Body of pancreas (tissue), 4 donors: ENCODE data around the gene BARX1. TPM values are rescaled to one million over a fixed set of nuclear protein-coding genes. Genes with fewer than 3 reads are reported as not detected.

Experiments
- ATAC-seq: fragments of 150-250 bp; one replicate; pipeline ENCODE4 v1.9.1; 2016
- DNase-seq, 4 donors: peaks; one replicate each; pipeline ENCODE4 v3.0.0-alpha.2; 2019
- H3K27ac ChIP-seq, 4 donors: fragments of 200-600 bp; sonication (generic); 1 replicate in 3 of 4; 2 replicates in 1 of 4; pipeline versions ENCODE4 v1.5.1 to v1.6.1; 2016 to 2019; ENCODE audit warnings: mild to moderate bottlenecking in 1 of 4, mixed read lengths in 1 of 4, moderate library complexity in 1 of 4
- H3K27me3 ChIP-seq, 2 donors: fragments of 200-600 bp; sonication (generic); one replicate each; pipeline ENCODE4 v1.6.0; 2016; ENCODE audit warnings: mild to moderate bottlenecking in 1 of 2
- H3K36me3 ChIP-seq, 2 donors: fragments of 200-600 bp; sonication (generic); replicated peaks in 1 of 2; 2 replicates each; pipeline ENCODE4 v1.5.1; 2016; ENCODE audit warnings: low read depth in 2 of 2; ENCODE audit not compliant: insufficient read depth in 1 of 2
- H3K4me1 ChIP-seq: fragments of 200-600 bp; sonication (generic); one replicate; pipeline ENCODE4 v1.6.0; 2016
- H3K4me3 ChIP-seq, 2 donors: fragments of 200-600 bp; sonication (generic); 1 replicate in 1 of 2; 2 replicates in 1 of 2; pipeline ENCODE4 v1.5.1; 2016 to 2019
- H3K9me3 ChIP-seq, 3 donors: fragments of 200-600 bp; sonication (generic); 1 replicate in 2 of 3; 2 replicates in 1 of 3; pipeline ENCODE4 v1.5.1; 2016
- CTCF ChIP-seq, 7 experiments: fragments of 450-650 bp in 4 of 7; fragments of 200-600 bp in 3 of 7; sonication (generic) in 3 of 7; IDR thresholded peaks; one replicate each; pipeline ENCODE4 v1.5.1; 2016 to 2019; ENCODE audit warnings: antibody characterized with exemption in 7 of 7
- POLR2A ChIP-seq, 3 donors: fragments of 450-650 bp; IDR thresholded peaks; one replicate each; pipeline ENCODE4 v1.6.1; 2016; ENCODE audit warnings: antibody characterized with exemption in 3 of 3, mild to moderate bottlenecking in 2 of 3
- WGBS, 2 donors: methylation state at CpG; one replicate each; pipeline ENCODE4 v1.1.5; 2017; 5-methylcytosine and 5-hydroxymethylcytosine counted together
- intact Hi-C: fragments of 100-400 bp; cut with DNase I; formaldehyde crosslinking; loops from one replicate; pipeline ENCODE4 v1.15.1; 2023
- total RNA-seq, 2 donors: library from RNA; depleted of rRNA; stranded (reverse); fragments of >200 nt; gene quantifications; one replicate each; pipeline ENCODE4 v1.1.0, GENCODE V29; 2016

BARX1 gene, protein sequence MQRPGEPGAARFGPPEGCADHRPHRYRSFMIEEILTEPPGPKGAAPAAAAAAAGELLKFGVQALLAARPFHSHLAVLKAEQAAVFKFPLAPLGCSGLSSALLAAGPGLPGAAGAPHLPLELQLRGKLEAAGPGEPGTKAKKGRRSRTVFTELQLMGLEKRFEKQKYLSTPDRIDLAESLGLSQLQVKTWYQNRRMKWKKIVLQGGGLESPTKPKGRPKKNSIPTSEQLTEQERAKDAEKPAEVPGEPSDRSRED
- 1 to 10 TPM in 1 of 2 donors, under 1 TPM in 1; 0.26 to 5.6 TPM for total RNA-seq

DNA sequence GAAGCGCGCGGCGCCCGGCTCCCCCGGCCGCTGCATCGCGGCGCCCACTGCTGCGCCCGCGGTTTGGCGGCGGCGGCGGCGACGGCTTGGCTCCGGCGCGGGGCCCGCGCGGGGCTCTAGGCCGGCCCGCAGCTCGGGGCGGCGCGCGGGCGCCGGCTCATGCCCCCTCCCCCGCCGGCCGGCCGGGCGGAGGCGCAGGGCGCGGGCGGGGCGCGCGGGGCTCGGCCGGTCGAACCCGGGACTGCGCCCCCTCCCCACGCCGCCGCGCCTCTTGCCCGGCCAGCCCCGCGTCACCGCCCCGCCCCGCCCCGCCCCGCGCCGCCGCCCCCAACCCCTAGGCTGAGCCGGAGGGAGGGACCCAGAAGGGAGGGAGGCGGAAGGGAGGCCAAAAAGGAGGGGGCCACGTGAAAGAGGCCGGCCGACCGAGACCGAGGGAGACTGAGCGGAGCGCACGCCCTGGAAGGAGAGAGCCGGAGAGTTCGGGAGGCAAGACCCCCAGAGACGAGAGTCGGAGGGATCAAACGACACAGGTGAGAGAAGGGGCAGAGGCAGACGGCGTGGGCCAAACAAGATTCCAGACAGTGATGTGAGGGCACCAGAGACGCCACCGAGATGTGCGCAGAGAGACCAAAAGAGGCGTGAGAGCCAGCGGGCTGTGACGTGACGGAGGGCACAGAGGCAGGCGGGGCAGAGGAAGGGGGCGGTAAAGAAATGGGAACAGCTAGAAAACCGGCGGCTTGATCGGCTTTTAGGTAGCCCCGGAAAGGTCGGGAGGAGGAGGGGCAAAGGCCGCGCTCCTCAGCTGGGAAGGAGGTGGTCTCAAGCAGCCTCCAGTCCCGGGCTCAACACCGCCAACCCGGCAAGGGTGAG, at the start of gene BARX1:
Gene BARX1, minus strand, starts transcription at position 245 of the 870 bp plus-strand sequence. Its CDS starts 209 bp downstream, at position 36.
- TF ChIP-seq CTCF (IDR thresholded peaks at IDR 0.05), result no peak
- TF ChIP-seq POLR2A (IDR thresholded peaks at IDR 0.05), result no peak
- Histone ChIP-seq H3K36me3 (no peaks in the 10 kb centered on the region), H3K9me3 (no peaks in the 10 kb centered on the region), H3K27ac (no peak within 1 kb of the TSS), H3K27me3 (peaks cover 3 to 75% of the 10 kb centered on the region in 2 donors), H3K4me1 (peaks cover 61% of the 10 kb centered on the region), H3K4me3 (no peak within 1 kb of the TSS)
- intact Hi-C loops, result loop anchor here (5.0 kb wide), 1 partner anchor 273 kb away; no protein-coding TSS in a partner anchor
- DNase-seq, result no peak
- 1 to 7% methylated on average over 32 to 97 of the region's 102 CpGs for WGBS, 2 donors
- no peak for ATAC-seq

DNA sequence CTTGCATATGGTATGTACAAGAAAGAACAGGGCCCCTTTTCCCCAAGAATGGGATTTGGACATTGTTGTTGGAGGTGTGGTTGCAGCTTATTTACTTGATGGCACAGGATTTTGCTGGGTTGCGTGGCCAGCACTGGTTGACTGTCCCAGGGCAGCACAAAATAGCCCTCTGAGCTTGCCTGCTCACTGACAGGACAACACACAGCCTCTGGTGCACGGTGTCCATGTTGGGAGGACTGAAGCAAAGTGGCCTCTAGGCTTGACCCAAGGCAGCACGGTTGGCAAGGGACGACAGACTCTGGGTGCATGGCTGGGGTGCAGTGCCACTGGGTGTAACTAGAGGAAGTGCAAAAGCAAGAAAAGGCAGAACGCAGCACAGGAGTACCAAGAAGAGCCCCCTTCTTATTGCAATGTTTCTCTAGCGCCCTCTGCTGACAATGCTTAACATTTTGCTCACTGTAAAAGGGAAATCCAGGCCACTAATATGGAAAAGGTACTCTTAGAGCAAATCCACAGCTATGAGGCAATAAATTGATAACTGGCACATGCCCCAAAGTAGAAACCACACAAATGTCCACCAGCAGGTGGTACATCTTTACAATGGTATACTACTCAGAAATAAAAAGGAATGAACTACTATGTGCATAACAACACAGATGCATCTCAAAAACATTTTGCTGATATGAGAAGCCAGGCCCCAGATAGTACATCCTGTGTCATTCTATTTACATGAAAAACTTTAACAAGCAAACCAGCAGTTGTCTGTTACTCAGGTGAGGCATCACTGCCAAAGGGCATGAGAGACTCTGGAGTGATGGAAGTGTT, 47.4 kb upstream of the BARX1 start:
- WGBS, 2 donors, result 28 to 36% methylated on average over 6 of the region's 6 CpGs
- DNase-seq, result peak; percentile 20 to 56 (median 34)

DNA sequence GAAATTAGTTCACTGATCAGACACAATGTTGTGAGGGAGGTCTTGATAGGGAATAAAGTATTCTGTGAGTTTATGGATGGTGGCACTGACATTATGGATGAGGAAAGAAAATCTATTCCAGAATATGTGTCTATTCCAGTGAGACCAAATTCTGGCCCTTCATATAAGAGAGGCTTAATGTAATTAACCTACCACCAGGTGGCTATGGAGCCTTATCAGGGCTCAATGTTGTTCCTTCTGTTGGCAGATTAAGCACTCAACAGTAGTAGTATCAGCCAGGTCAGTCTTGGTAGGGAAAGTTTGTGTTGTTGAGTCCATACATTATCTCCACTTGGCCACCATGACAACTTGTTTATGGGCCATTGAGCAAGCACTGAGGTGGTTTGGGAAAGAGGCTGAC, 41.7 kb upstream of the BARX1 start:
- H3K4me3 ChIP-seq, result no peak overlapping the region
- no peaks in the 10 kb centered on the region for H3K9me3 ChIP-seq
- peaks cover 7% of the 10 kb centered on the region for H3K4me1 ChIP-seq
- TF ChIP-seq POLR2A (IDR thresholded peaks at IDR 0.05), result no peak
- no peak for TF ChIP-seq CTCF (IDR thresholded peaks at IDR 0.05)
- no peak for DNase-seq
- no peaks in the 10 kb centered on the region for H3K27me3 ChIP-seq
- no peak overlapping the region for H3K27ac ChIP-seq
- no peak for ATAC-seq
- H3K36me3 ChIP-seq, result no peaks in the 10 kb centered on the region
- intact Hi-C loops, result no loop called here

More for the DNA sequence above, 47.4 kb upstream of the BARX1 start:
- no peaks in the 10 kb centered on the region for H3K27me3 ChIP-seq
- no peaks in the 10 kb centered on the region for H3K36me3 ChIP-seq
- H3K4me1 ChIP-seq, result no peaks in the 10 kb centered on the region
- TF ChIP-seq POLR2A (IDR thresholded peaks at IDR 0.05), result no peak
- TF ChIP-seq CTCF (IDR thresholded peaks at IDR 0.05), result peak; percentile 42 to 65 (median 45)
- no peaks in the 10 kb centered on the region for H3K9me3 ChIP-seq
- ATAC-seq, result no peak
- intact Hi-C loops, result no loop called here
- no peak overlapping the region for H3K4me3 ChIP-seq
- no peak overlapping the region for H3K27ac ChIP-seq

DNA sequence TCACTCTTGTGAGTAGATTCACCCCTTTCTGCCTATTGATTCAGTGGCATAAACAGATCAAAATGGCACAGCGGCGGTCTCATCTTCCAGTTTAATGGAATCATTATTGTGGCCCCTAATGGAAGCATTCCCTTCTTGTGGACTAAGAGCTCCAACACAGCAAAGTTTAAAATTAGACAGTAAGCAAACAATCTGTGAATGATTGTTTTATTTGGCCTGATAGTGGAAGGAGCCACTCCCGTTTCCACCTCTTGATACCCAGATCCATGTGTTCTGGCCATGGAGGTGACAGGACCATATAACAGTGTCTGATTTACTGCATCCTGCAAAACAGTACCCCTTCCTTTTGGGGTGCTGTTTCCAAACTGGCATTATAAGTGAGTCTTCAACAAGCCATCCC, 41.2 kb upstream of the BARX1 start:
- H3K36me3 ChIP-seq, result no peaks in the 10 kb centered on the region
- 57 to 61% methylated on average over 3 of the region's 3 CpGs for WGBS, 2 donors
- no peaks in the 10 kb centered on the region for H3K9me3 ChIP-seq
- H3K4me3 ChIP-seq, result no peak overlapping the region
- H3K27ac ChIP-seq, result no peak overlapping the region
- TF ChIP-seq POLR2A (IDR thresholded peaks at IDR 0.05), result no peak
- TF ChIP-seq CTCF (IDR thresholded peaks at IDR 0.05), result no peak
- no peaks in the 10 kb centered on the region for H3K27me3 ChIP-seq
- intact Hi-C loops, result no loop called here
- peaks cover 7% of the 10 kb centered on the region for H3K4me1 ChIP-seq
- DNase-seq, result no peak
- ATAC-seq, result peak; percentile 12
